ENCODE results near the gene COTL1.

Gene COTL1

GRCh38 chr16:84547546-84548061 lies 70.3 kb downstream of the COTL1 start:
- no peak for FAIRE-seq

- no peak for FAIRE-seq
Observed at GRCh38 chr16:84546669-84547545, 71.0 kb downstream of the COTL1 start.

GRCh38 chr16:84545114-84545737 lies 72.7 kb downstream of the COTL1 start:
- no peak for FAIRE-seq

- FAIRE-seq, result no peak
Observed at GRCh38 chr16:84544031-84544773, 73.7 kb downstream of the COTL1 start.

- FAIRE-seq, result no peak
Observed at GRCh38 chr16:84543253-84543652, 74.6 kb downstream of the COTL1 start.

- no peak for FAIRE-seq
Observed at GRCh38 chr16:84541999-84542817, 75.7 kb downstream of the COTL1 start.

GRCh38 chr16:84540194-84540593 lies 77.7 kb downstream of the COTL1 start:
- no peak for FAIRE-seq

- FAIRE-seq, result no peak
Observed at GRCh38 chr16:84538222-84538840, 79.5 kb downstream of the COTL1 start.

- FAIRE-seq, result no peak
Observed at GRCh38 chr16:84537491-84538151, 80.3 kb downstream of the COTL1 start.

GRCh38 chr16:84535851-84536250 lies 82.0 kb downstream of the COTL1 start:
- FAIRE-seq, result no peak

GRCh38 chr16:84535408-84535807 lies 82.5 kb downstream of the COTL1 start:
- no peak for FAIRE-seq

GRCh38 chr16:84534815-84535214 lies 83.1 kb downstream of the COTL1 start:
- no peak for FAIRE-seq

- no peak for FAIRE-seq
Observed at GRCh38 chr16:84532855-84533486, 84.9 kb downstream of the COTL1 start.

- no peak for FAIRE-seq
Observed at GRCh38 chr16:84532291-84532724, 85.6 kb downstream of the COTL1 start.

- no peak for FAIRE-seq
Observed at GRCh38 chr16:84531671-84532111, 86.2 kb downstream of the COTL1 start.

GRCh38 chr16:84530590-84530989 lies 87.3 kb downstream of the COTL1 start:
- FAIRE-seq, result no peak

- FAIRE-seq, result no peak
Observed at GRCh38 chr16:84529607-84530006, 88.3 kb downstream of the COTL1 start.

GRCh38 chr16:84528322-84528721 lies 89.6 kb downstream of the COTL1 start:
- no peak for FAIRE-seq

GRCh38 chr16:84527532-84528269 lies 90.2 kb downstream of the COTL1 start:
- FAIRE-seq, result no peak
